Hippocampal formation (tissue), 2 donors: ENCODE results near the gene HTR6.
A peak's percentile ranks its signal among the peaks of the same experiment; 100 is the strongest.

ENCODE experiments used
- DNase-seq, 2 donors: peaks; one replicate each; lab custom pipeline; 2025; lab: John Stamatoyannopoulos, UW

HTR6 gene

GRCh38 chr1:19656780-19657466, 7.8 kb upstream of the HTR6 start:
- no peak for DNase-seq

DNA sequence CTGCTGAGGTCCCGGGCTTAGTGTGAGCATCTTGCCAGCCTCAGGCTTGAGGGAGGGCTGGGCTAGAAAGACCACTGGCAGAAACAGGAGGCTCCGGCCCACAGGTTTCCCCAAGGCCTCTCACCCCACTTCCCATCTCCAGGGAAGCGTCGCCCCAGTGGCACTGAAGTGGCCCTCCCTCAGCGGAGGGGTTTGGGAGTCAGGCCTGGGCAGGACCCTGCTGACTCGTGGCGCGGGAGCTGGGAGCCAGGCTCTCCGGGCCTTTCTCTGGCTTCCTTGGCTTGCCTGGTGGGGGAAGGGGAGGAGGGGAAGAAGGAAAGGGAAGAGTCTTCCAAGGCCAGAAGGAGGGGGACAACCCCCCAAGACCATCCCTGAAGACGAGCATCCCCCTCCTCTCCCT, 7.2 kb upstream of the HTR6 start:
- no peak for DNase-seq

GRCh38 chr1:19658186-19658585, 6.5 kb upstream of the HTR6 start:
- no peak for DNase-seq

DNA sequence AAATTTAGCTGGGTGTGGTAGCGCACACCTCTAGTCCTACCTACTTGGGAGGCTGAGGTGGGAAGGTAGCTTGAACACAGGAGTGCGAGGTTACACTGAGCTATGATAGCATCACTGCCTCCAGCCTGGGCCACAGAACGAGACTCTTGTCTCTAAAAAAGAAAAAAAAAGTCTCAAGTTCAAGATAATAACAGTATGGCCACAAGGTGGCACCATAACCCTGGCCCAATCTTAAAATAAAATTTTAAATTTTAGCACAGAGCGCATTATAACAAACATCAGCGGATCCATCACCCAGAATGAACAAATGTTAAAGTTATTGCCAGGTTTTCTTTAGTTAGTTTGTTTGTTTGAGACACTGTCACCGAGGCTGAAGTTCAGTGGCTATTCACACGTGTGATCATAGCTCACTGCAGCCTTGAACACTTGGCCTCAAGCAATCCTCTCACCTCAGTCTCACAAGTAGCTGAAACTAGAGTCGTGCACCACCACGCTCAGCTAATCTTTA, 2.9 kb upstream of the HTR6 start:
- peak in 1 of 2 donors; percentile 44 for DNase-seq

- DNase-seq = no peak
These were observed 2.4 kb upstream of the HTR6 start for GRCh38 chr1:19662313-19662712.

DNA sequence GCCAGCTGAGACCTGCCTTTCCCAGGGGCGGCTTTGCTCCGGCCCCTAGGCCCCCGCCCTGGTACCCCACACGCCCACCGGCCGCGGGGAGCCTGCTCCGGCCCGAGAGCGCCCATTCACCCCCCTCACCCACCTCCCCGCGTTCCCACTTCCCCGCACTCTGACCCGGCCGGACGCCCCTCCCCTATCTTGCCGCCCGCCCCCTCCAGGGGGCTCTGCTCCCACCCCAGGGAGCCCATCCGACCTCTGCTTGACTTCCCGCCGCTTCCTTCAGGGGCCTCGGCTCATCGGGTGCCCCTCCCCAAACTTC, 466 bp downstream of the HTR6 start:
- DNase-seq = no peak

- DNase-seq = no peak
These were observed 1.1 kb downstream of the HTR6 start for GRCh38 chr1:19665496-19666465.

- DNase-seq = no peak
These were observed 4.2 kb downstream of the HTR6 start for GRCh38 chr1:19668888-19669287.

- no peak for DNase-seq
These were observed 6.1 kb downstream of the HTR6 start for GRCh38 chr1:19670787-19671186.

DNA sequence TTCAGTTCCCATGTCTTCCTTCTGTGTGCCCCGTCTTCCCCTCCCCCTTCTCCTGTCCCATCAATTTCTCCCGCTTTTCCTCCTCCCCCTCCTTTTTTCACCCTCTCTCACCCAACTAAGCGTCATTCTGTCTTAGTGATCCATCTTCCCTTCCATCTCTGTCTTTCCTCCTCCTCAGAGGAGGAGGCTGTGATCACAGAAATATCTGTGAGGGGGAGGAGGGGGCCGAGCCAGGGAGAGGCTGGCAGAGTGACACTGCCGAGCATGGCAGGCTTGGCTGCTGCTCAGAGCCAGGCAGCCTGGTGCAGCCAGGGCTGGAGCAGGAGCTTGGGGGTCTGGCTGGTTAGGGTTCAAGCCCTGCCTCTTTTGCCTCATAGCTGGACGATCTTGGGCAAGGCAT, 7.6 kb downstream of the HTR6 start:
- no peak for DNase-seq

GRCh38 chr1:19675797-19676196, 11.1 kb downstream of the HTR6 start:
- DNase-seq = no peak

GRCh38 chr1:19676438-19676922, 11.8 kb downstream of the HTR6 start:
- DNase-seq = no peak

- no peak for DNase-seq
These were observed 13.8 kb downstream of the HTR6 start for GRCh38 chr1:19678493-19678892.

- DNase-seq = no peak
These were observed 14.3 kb downstream of the HTR6 start for GRCh38 chr1:19678931-19679453.

- DNase-seq = no peak
These were observed 15.0 kb downstream of the HTR6 start for GRCh38 chr1:19679691-19680090.

GRCh38 chr1:19680644-19681043, 16.0 kb downstream of the HTR6 start:
- no peak for DNase-seq

- no peak for DNase-seq
These were observed 17.6 kb downstream of the HTR6 start for GRCh38 chr1:19682257-19682656.

- no peak for DNase-seq
These were observed 18.2 kb downstream of the HTR6 start for GRCh38 chr1:19682901-19683300.

- no peak for DNase-seq
These were observed 18.7 kb downstream of the HTR6 start for GRCh38 chr1:19683351-19683750.

DNA sequence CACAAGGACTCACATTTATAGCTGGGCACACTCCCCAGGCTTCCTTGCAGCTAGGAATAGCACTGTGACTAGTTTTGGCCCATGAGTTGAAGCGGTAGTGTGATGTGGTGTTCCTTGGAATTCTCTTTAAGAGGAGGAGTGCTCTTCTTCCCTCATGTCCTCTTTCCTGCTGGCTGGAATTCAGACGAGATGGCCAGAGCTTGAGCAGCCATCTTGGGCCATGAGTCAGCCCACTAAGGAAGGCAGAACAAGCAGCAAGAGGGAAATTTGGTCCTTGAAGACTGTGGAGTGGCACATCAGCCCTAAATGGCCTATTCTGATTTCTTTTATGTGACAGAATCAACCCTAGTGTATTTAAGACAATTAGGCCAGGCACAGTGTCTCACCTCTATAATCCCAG, 20.0 kb downstream of the HTR6 start:
- no peak for DNase-seq

DNA sequence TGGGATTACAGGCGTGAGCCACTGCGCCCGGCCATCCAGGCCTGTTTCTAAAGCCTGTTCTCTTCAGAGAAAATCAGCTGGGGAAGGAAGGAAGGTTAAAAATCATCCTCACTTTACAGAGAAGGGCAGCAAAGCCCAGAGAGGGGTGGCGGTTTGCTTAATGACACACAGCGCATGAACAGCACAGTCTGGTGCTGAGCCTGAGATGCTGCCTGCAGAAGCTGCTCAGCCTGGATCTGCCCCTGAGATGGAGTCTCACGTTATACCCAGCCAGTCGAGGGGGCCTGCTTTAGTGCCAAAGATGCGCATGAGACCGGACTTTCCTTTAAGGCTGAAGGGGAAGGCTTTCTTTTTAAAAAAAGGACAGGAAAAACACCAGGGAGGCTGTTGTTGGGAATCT, 21.3 kb downstream of the HTR6 start:
- DNase-seq = no peak

DNA sequence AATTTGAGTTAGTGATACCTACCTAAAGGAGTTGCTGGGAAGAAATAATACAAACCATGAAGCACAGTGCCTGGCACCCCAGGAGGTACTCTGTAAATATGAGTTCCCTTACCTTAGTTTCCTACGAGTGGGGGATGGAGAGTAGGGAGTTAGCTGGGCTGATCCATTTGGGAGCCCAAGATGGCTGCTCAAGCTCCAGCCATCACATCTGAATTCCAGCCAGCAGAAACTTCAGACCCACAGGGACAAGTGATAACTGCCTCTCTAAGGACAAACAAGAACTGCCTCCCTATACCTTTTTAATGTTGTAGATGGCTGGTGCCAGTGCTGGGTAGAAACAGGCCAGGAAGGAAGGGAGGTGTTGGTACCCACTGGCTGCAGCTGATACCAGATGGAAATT, 22.7 kb downstream of the HTR6 start:
- no peak for DNase-seq
